Bronchial smooth muscle cell (primary cell): ENCODE data around the gene CLASP1. TPM values are rescaled to one million over a fixed set of nuclear protein-coding genes. Genes with fewer than 3 reads are reported as not detected.

Experiments used
- total RNA-seq: library from RNA; depleted of rRNA; stranded (reverse); fragments of >200 nt; gene quantifications from 2 replicates; pipeline ENCODE4 v1.2.1, GENCODE V29; 2014

CLASP1 gene
- 23.3 and 24.8 TPM in 2 replicates for total RNA-seq

DNA sequence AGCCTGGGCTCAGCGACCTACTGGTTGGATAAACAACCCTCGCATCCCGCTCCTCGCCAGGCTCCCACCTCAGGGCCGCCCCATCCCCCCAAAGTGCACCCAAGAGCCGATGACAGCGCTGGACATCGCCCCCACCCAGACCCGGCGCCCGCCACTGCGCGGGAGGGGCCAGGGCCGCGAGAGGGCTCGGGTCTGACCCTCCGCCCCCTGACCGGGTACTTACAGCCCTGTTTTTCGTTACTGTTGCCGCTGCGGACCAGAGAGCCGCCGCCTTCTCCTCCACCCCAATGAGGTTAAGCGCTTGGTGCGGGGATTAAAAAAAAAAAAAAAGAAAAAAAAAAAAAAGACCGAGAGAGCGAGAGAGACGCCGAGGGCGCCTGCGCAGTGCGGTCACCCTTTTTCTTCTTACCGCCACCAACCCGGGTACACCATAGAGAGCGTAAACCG, at the start of gene CLASP1:
Gene CLASP1, minus strand, starts transcription at position 314 of the 447 bp plus-strand sequence. CDS start 43,567 bp downstream, outside the sequence.

Other genes with a start within 250 kb of the CLASP1 start
- gene RNU4ATAC, start 118.6 kb downstream of the CLASP1 start, total RNA-seq: under 0.01 TPM in 2 replicates
- 18.6 and 24.1 TPM in 2 replicates for gene NIFK, start 87.4 kb upstream of the CLASP1 start, total RNA-seq
- 23.1 and 35.3 TPM in 2 replicates for gene TSN, start 106.2 kb upstream of the CLASP1 start, total RNA-seq